GM12872 (cell line): Measurements from ENCODE around the gene GDF2.

Experiments
- CTCF ChIP-seq: IDR thresholded peaks from 3 replicates; pipeline ENCODE4 v1.5.1; 2011; ENCODE audit warnings: low read depth, mild to moderate bottlenecking, low read length, moderate library complexity; ENCODE audit not compliant: insufficient read depth

GDF2 gene

DNA sequence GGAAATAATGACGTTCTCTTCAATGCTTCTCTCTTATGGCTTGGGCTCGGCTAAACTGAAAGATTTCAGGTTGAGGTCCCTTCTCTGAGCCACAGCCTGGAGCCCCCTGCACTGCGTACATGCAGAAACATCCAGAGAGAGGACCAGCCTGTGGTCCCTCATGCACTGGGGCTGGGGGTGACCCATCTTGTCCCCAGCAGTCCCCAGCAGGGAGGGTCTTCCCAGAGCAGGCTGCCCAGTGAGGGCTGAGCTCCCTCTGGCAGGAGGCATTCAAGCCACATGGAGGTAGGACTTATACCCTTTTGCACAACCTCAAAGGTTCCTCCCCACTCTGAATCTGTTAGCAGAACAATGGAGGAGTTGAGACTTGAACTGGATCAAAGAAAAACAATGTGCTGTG lies 14.9 kb upstream of the GDF2 start:
- TF ChIP-seq CTCF, result no peak

- TF ChIP-seq CTCF, result no peak
Observed at GRCh38 chr10:47308775-47309174, 13.5 kb upstream of the GDF2 start.

DNA sequence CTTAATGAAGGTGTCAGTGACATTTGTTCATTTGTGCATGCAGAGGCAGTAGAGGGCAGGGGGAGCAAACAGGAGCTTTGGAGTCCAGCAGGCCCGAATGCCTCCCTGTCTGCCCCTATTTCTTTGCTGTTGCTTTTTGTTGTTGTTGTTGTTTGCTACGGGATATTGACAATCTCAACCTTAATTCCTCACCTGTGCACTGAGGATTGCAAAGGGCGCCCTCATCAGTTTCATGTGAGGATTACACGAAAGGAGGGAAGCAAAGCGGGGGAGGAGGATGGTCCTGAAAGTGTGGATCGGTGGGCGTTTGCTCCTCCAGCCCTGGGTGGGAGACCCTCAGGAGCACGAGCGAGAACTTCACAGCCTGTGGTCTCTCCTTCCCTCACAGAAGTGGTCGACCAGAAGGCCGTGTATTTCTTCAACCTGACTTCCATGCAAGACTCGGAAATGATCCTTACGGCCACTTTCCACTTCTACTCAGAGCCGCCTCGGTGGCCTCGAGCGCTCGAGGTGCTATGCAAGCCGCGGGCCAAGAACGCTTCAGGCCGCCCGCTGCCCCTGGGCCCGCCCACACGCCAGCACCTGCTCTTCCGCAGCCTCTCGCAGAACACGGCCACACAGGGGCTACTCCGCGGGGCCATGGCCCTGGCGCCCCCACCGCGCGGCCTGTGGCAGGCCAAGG lies 12.7 kb upstream of the GDF2 start:
- TF ChIP-seq CTCF, result 0 out of 3 replicates have a peak, but pooled peaks have one; percentile 33

- no peak for TF ChIP-seq CTCF
Observed at GRCh38 chr10:47310090-47310505, 12.2 kb upstream of the GDF2 start.

DNA sequence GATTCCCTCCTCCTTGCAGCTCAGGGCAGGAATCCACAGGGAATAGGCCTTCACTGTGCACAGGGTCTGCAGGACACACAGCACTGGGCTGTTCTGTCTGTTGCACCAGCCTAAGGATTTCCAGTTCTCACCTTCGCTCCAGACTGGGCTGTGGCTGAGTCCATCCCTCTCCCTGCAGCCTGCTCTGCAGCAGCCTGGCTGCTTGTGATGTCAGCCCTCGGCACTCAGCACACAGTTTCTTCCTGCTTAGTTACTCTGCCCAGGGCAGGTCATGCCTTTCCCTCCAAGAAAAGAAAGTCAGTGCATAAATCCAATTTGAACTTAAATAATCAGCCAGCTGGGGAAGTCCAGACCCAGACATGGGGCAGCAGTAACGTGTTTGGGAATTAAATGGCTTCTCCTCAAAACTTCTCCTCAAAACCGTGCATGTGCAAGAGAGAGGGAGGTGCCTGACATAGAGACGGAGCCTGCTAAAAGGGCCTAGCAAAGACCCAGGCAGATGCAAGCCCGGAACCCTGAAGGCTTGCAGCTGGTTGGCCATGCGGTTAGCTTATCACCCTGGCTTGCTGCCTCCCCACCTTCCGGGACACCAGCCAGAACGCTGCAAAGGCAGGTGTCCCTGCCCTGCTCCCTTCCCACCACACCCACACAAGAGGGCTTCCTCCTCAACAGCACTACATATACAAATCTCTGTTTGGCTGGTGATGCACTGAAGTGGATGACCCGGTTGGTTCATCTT lies 10.9 kb upstream of the GDF2 start:
- TF ChIP-seq CTCF, result no peak

- peak; percentile 90 for TF ChIP-seq CTCF
Observed at GRCh38 chr10:47311932-47312662, 10.2 kb upstream of the GDF2 start.

GRCh38 chr10:47312663-47312995 lies 9.6 kb upstream of the GDF2 start:
- no peak for TF ChIP-seq CTCF
